Nucleus accumbens (tissue), 56 donors: ENCODE results near the gene ST6GALNAC6.

Experiments
- DNase-seq, 56 donors: peaks; one replicate each; lab custom pipeline; 2025; lab: John Stamatoyannopoulos, UW

The ST6GALNAC6 gene

DNA sequence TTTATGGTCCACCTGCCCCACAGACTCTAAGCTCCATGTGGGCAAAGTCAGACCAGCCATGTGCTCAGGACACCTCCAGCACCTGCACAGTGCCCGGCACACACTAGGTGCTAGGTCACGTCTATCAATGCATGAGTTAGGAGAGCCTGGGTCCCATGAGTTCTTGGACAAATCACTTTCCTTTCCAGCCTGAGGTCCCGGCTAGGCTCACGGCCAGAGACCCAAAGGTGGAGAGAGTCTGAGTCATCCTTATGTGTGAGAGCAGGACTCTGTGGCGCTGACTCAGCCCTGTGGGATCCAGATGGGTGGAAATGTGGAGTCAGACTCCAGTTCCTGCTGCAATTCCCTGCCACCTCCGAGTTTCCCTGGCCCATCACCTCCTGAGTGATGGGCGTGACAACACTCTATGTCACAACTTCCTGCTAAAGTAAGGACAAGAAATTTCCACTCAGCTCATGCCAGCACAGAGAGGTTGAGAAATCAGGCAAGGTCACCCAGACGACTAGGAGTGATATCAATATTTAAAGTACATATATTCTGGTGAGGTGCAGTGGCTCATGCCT is 19.9 kb upstream of the ST6GALNAC6 start:
- peak in 21 of 56 donors; percentile 16 to 70 (median 36) for DNase-seq

DNA sequence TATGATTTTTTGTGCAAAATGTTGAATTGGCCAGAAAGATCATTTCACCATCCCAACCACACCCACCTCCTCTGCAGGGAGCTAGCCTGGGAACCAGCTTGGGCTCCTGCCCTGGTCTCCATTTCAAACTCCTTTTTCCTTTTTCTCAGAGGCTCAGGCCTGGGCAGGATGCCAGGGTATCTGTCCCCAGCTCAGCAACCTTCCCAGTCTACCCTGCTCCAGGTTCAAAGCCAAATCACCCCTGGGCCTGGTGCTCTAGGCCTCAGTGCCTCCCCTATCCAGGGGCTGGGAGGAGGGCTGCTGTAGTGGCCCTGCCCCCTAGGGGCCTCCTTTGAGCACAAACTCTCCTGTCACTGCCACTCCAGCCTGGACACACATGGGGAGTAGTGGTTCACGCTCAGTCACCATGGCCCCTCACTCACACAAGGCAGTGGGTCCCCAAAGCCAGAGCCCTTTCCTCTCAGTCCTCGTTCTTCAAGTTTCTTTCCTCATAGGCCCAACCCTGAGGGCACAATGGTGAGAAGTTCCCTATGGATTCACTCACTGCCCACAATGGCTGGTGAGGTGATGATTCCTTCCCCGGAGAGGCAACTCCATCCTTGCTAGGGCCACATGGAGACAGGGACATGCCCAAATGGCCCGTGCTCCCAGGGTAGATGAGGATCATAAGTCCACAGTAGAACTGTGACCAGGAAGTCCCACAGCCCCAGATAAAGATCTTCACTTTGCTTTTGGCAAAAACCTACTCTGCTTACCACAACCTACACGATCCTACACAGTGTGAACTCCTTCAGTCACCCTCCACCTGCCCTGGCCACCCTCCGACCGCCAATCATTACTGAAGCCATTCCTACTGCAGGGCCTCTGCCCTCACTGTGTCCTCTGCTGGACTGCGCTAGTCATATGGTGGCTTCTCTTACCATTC is 19.0 kb upstream of the ST6GALNAC6 start:
- DNase-seq, result peak in 1 of 56 donors; percentile 30

DNA sequence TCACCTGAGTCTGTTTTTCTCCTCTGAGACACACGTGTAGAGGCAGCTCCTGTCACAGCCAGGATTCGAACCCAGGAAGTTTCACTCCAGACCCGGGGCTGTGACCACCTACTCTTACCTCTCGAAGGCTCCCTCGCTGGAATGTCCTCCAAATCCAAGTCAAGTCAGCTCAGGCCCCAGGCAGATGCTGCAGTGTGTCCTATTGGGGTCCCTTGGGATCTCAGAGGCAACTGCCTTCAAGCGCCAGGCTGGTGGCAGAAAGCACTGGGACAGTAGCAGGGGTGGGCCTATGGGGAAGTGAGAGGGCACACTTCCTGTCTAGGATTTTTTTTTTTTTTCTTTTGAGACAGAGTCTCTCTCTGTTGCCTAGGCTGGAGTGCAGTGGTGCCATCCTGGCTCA is 18.2 kb upstream of the ST6GALNAC6 start:
- DNase-seq, result no peak

DNA sequence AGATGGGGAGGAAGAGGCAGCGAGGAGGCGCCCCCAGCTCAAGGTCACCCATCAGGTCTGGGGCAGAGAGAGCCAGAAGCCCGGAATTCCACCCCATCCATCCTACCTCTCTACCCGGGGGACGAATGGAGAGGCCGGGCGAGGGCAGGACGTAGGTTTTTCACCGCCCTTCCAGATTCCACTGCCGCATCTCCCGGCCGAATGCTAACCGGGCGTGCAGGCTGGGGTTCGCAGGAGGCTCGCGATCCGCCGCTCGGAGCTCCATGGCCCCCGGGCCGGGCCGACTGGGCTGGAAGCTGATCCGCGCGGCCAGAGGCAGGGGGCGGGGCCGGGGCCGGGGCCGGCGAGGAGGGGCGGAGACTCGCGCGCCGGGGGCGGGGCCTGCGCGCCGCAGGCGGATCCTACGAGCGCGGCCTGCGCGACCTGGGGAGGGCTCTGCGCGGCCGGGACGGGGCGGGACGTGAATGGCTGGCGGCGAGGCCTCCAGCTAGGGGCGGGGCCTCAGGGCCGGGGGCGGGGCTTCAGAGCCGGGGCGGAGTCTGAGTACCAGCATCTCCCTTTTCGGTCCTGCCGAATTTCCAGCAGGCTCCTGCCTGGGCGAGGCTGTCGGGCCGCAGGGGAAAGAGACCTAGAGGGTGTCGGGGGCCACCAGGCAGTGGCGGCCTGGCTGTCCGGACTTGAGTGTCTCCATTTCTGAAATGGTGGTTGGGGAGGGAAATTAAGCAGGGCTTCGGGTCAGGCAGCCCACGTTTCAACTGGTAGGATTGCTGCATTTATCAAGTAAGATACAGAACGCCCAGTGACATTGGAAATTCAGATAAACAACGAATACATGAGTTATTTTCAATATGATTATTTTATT is 17.5 kb upstream of the ST6GALNAC6 start, which contains the start of gene ST6GALNAC4:
Gene ST6GALNAC4 (minus strand): TSS at position 322 of the 862 bp plus-strand sequence. CDS start 622 bp downstream, outside the sequence.
- peak; percentile 63 to 97 (median 92) for DNase-seq

DNA sequence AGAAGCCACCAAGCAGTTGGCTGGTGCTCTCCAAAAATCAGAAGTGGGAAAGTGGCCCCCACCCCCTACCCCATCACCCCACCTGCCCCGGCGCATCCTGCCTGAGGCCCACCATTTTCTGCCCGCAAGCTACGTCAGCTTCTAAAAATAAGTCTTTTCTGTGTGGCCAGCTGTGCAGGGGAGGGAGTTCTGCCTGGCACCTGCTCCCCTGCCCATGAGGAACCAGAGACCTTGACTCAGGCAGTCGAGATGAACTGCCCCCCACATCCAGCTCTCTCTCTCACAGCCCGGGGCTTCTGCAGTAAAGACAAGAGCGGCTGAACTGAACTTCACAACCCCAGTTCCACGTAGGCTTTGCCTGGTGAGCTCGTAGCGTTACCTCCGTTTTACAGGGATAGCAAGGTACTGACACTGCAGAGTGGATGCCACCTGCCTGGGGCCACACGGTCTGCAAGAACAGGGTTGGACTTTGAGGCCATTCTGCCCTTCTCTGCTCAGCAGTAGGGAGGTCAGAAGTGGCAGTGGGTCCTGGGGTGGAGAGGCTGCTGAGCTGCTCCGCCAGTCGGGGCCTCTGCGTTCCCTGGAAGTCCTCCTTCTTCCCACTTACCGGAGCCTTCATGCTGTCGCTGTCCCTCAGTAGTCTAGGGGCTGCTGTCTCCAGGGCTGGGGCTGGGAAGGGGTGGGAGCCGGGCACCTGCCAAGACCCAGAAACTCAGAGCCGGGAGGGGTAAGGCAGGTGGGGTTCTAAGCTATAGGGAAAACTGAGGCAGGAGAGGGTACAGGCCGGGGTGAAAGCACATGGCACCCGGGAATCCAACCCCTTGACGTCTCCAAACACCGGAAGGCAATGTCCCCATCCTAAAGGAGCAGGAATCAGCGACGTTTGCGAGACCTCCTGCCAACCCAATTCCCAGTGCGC is 16.7 kb upstream of the ST6GALNAC6 start:
- peak in 2 of 56 donors; percentile 44 to 56 for DNase-seq

DNA sequence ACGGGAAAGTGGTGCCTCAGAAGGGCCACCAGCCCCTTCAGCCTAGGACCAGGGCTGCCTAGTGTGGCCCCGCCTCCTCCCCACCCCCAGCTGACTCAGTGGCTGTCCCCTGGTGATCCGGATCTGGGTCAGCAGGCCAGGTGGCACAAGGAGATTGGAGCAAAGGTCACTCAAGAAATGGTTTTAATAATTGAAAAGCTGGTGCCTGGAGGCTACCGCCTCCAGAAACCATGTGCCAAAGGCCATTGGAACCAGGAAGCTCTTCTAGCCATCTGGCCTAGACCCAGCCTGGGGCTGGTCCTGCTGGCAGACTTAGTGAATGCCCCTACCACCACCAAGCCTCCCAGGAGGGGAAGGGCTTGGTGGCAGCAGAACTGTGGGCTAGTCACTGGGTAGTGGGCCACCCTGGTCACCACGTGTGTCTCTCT is 15.9 kb upstream of the ST6GALNAC6 start:
- no peak for DNase-seq

DNA sequence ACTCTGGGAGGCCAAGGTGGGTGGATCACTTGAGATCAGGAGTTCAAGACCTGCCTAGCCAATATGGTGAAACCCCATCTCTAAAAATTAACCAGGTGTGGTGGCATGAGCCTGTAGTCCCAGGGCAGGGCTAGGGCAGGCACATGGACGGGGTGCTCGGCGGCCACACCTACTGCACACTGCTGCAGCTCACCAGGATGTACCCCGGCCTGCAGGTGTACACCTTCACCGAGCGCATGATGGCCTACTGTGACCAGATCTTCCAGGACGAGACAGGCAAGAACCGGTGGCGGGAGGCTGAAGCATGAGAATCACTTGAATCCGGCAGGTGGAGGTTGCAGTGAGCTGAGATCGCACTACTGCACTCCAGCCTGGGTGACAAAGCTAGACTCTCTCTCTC is 14.3 kb upstream of the ST6GALNAC6 start:
- no peak for DNase-seq

DNA sequence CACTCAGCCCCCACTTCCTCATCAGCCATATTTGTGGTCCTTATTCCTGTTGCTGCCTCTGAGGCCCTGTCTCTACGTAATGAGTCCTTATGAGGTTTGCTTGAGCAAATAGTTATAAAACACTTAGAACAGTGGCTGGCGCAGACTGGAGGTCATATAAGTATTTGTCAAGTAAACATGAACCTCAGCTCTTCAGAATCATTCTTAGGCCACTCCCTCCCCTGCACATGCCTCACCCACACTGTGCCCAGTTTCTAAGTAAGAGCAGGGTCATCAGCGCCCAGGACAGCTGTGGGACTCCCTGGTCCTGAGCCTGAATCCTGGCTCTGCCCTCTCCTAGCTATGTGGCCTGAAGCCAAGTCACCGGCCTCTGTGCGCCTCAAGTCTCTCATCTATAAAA is 13.5 kb upstream of the ST6GALNAC6 start:
- no peak for DNase-seq

DNA sequence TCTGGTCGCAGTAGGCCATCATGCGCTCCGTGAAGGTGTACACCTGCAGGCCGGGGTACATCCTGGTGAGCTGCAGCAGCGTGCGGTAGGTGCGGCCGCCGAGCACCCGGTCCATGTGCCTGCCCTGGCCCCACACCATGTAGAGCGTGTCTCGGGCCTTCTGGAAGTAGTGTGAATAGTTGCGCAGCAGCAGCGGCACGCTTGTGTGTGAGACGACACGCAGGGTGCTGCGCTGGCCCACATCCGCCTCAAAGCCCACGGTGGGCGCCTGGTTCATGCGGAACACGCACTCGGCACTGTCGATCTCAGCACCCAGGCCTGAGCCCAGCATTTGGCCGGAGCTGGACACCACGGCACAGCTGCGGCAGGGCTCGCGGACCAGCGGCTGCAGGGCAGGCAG is 12.9 kb upstream of the ST6GALNAC6 start:
- DNase-seq, result no peak

DNA sequence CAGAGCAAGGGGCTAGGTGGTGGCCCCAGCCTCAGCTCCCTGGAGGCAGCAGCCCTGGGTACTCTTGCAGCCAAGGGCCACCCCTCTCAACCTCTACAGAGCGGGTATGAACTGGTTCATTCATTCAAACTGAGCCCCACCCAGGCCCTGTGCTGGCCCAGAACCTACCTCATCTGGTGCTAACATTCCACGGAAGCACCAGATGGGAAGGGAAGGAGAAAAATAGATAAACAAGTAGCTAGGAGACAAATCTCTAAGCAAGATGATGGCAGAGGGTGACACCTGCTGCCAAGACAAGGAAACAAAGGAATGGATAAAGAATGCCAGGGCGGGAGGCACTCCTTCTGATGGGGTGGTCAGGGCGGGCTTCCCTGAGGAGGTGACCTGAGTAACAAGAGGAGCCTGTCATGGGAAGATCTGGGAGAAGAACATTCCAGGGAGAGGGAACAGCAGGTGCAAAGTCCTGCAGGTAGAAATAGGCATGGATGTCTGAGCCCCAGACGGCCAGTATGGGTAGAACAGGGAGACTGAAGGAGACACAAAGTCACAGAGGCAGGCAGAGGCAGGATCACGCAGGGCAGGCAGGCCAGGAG is 11.3 kb upstream of the ST6GALNAC6 start:
- no peak for DNase-seq

DNA sequence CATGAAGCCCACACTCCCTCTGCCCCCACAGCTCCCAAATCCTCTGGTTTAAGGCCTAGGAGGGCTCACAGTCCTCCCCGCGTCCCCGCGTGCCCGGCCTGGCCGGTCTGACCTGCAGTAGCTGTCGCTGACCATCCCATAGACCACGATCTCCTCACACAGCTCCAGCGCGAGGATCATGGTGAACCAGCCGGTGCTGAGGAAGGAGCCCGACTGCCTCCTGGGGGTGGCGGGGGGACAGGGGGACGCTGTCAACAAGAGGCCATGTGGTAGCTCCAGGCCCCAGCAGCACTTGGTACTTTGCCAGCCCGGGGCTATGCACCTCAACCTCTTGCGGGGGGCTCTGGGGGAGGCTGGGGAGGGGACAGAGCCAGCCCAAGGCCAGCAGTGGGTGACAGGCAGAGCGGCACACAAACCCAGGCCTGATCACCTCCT is 10.5 kb upstream of the ST6GALNAC6 start:
- DNase-seq, result no peak

DNA sequence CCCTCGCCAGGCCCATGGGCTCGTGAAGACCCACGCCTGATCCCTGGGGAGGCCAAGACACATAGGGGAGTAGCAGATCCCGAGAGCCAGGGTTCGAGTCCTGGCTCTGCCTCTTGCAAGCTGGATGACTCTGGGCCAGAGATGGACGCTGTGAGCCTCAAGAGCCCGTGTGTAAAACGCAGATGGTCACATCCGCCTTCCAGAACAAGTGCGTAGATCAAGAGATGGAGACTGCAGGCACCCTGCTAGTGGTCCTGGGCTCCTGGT is 9.2 kb upstream of the ST6GALNAC6 start:
- no peak for DNase-seq

DNA sequence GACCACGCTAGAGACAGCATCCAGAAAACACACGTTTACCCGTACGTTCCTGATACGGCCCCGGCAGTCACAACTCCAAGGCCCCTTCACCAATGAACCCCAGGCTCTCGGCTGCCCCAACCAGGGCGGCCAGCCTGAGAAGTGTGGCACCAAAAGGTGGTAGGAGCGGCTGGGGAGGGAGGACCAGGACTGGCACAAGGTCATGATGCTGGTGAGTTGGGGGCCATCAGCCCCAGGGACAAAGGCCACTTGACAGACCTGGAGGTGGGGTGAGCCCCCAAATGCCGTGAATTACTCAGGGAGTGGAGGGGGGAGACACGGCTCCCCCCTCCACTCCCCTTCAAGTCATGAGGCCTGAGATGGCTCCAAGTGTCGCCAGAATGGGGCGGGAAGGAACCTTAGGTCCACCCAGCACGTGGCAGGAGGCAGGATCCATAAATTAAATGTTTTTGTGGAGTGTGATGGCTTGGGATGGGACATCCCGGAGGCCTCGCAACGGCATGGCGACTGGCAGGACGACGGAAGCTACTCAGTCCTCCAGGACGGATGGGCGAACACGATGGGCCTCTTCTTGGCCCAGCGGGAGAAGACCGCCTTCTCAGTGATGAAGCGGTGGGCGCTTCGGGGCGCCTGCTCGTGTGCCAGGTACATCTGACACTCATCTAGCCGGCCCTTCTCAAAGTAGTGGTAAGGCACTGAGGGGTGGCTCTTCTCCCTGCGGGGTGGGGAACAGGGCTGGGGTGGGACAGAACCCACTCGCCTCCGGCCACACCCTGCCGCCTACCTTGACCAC is 8.7 kb upstream of the ST6GALNAC6 start:
- DNase-seq, result no peak

DNA sequence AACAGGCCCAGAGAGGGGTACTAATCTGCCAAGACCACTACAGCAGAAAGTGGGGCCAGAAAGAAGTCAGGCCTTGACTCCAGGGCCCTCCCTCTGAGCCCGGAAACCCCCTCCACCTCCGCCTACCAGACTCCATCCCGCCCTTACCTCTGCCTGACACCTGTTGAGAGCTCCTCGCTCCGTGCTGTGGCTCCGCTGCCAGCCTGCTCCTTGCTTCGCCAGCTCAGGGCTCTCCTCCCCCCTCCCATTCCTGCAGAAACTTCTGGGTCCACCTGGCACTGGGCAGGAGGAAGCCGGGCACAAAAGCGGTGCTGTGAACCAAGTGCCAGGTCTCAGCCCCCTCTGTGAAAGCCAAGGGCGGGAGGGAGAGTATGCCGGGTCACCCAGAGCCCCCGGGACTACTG is 6.4 kb upstream of the ST6GALNAC6 start:
- peak in 24 of 56 donors; percentile 18 to 65 (median 42) for DNase-seq

DNA sequence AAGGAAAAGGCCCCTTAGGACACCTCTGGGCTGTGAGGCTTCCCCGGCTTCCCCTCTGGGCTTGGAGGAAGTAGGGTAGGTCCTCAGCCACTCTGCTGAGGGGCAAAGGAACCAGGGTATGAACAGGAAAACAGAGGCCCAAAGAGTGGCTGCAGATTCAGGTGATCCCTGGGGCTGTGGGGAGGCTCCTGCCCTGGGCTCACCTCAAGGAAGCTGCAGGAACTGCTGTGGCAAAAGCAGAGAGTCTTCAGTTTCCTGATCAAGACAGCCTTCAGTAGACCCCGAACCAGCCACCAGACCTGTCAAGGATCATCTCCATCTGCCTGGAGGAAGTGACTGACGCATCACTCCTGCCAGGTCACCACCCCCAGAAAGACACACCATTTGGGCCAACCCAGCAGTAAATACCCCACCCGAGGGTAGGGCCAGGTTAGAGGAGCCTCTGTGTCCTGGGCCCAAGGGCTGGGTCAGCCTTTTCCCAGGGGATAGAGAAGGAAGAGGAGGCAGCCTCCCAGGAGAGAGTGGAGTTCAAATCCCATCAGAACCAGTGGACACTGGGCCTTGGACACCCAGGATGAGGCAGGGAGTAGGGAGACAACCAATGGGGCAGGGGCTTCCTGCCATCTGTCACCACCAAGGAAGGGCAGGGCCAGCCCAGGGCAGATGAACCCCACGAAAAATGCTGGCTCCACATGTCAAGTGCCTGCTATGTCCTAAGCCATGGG is 5.8 kb upstream of the ST6GALNAC6 start:
- no peak for DNase-seq

DNA sequence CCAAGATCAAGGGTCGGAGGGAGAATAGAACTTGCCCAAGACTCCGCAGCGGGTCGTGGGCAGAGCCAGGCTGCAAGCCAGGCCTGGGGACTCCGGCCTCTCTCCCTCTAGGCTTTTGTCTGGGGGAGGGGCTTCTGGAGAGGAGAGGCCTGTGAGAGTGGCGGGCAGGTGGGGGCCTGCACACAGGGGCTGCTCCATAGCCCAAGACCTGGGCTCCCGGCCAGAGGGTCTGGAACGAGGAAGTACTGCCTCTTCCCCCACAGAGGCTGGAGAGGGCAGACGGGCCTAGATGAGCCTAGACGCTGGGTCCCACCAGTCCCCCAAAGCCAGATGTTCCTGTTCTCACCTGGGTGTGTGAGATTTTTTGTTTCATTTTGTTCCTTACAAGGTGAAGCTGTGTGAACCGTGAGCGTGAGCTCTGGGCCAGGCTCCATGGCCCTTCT is 5.2 kb upstream of the ST6GALNAC6 start:
- DNase-seq, result peak in 6 of 56 donors; percentile 15 to 51 (median 26)

DNA sequence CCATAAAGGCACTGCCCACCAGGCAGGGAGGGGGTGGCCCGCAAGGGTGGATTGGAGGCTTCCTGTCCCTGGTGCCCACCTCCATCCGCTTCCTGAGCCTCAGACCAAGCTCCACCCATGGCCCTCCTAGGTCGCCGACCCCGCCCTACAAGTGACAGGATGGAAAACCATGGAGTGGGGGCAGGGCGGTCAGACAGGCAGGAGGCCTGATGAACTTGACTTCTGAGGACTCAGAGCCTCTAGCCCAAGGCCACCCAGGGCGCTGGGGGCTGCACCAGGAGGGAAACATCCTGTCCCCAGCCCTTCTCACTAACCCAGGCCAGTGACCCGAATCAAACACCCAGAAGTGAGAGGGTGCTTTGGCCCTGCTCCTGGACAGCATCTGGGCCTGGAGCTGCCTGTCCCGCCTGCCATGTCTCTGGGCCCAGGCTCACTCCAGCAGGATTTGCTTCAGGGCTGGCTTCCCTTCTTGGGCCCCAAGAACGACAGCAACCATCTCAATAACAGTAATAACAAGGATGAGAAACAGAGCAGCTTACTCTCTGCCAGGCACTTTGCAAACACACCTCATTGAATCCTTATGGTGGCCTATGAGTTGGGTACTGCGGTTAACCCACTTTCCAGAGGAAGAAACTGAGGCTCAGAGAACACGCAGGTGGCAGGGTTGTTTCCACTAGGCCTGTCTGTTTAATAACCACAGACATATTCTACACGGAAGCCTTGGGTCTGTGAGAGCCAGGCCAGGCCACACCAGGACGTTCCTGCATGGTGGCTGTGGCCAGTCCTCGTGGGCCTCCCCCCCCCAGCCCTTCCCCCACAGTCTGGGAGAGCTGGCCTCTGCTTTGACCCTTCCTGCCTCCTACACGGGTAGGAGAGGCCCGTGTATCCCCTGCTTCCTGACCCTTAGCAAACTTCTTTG is 4.4 kb upstream of the ST6GALNAC6 start:
- no peak for DNase-seq
